Fibroblast of the aortic adventitia (primary cell): ENCODE results near the gene ZNF580. TPM values are rescaled to one million over a fixed set of nuclear protein-coding genes. Genes with fewer than 3 reads are reported as not detected.

ENCODE experiments used
- DNase-seq: peaks from one replicate; pipeline ENCODE4 v3.0.0-alpha.2; 2010; ENCODE audit warnings: low read depth
- H3K4me3 ChIP-seq: 2 replicates; pipeline ENCODE4 v1.5.1; 2011; ENCODE audit warnings: low read depth, mild to moderate bottlenecking, control low read depth, low read length, moderate library complexity
- total RNA-seq: library from RNA; depleted of rRNA; stranded (reverse); fragments of >200 nt; gene quantifications from 2 replicates; pipeline ENCODE4 v1.2.3, GENCODE V29; 2012; ENCODE audit warnings: low replicate concordance
- TF ChIP-seq, protein P1 (sequence below): IDR thresholded peaks from 2 replicates; pipeline ENCODE4 v1.5.1; 2011; ENCODE audit warnings: mild to moderate bottlenecking, low read length, control low read depth, inconsistent platforms; ENCODE audit not compliant: insufficient read depth

ZNF580 gene
- total RNA-seq, 1 donor, result 6.3 TPM

DNA sequence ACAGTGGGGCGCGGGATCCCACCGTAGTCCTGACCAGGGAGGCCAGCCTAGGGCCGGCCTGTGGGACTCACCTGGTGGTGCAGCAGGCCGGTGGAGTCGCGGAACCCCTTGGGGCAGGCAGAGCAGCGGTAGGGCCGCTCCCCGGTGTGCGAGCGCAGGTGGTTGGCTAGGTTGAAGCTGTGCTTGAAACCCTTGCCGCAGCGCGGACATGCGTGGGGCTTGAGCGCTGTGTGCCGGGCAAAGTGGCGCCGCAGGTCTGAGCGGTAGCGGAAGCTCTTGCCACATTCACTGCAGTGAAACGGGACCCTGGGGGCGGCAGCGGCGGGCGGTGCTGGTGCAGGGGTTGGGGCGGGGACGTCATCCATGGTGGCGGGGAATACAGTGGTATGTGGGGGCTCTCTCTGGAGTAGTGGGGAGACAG lies 43.3 kb upstream of the ZNF580 start:
- DNase-seq, result no peak
- no peak overlapping the region for H3K4me3 ChIP-seq
- TF ChIP-seq, protein P1, sequence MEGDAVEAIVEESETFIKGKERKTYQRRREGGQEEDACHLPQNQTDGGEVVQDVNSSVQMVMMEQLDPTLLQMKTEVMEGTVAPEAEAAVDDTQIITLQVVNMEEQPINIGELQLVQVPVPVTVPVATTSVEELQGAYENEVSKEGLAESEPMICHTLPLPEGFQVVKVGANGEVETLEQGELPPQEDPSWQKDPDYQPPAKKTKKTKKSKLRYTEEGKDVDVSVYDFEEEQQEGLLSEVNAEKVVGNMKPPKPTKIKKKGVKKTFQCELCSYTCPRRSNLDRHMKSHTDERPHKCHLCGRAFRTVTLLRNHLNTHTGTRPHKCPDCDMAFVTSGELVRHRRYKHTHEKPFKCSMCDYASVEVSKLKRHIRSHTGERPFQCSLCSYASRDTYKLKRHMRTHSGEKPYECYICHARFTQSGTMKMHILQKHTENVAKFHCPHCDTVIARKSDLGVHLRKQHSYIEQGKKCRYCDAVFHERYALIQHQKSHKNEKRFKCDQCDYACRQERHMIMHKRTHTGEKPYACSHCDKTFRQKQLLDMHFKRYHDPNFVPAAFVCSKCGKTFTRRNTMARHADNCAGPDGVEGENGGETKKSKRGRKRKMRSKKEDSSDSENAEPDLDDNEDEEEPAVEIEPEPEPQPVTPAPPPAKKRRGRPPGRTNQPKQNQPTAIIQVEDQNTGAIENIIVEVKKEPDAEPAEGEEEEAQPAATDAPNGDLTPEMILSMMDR, result no peak

DNA sequence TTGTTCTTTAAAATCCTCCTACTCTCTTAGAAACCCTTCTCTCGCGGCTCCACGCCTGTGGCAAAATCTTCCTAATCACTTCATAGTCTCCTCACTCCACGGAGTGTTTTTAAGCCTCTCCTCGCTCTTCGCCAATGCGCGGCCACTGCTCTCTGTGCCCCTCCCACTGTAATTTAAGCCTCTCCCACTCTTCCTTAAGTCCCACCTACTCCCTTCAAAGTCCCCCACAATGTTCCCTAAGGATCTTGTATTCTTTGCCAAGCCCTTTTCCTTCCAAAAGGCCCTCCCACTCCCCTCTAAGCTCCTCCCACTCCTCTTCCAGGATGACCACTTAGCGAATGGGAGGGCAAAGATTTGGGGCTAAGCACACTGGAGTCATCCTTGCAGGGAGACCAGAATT lies 42.8 kb upstream of the ZNF580 start:
- TF ChIP-seq, protein P1, result no peak
- no peak for DNase-seq
- H3K4me3 ChIP-seq, result no peak overlapping the region

DNA sequence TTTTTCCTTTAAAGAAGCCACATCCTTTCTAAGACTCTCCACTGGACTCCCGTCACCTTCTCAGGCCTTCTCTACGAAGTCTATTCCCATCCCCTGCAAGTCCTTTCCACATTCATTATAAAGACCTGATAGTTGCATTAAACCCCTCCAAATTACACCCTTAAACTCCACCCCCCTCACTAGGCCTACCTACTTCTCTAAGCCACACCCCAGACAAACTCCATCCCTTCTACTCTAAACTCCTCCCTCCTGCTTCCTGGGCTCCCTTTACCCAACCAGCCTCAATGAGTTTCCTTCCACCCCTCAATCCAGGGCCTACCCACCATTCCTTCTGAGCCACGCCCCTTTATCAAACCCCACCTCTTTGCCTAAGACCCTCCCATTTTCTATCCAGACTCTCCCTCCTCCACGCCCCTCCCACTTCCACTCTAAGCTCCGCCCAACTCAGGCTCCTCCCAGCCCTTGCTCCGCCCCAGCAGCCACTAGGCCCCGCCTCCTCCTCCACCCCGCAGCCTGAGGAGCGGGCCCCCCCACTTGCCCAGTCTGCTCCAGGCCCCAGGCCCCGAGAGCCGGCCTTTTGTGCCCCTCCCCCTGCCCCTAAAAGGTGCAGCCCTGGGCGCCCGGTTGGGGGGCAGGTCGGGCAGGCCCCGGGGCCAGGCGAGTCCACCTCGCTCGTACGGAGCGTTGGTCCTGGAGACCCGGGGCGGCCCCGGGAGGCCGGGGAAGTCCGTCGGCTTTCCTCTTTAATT lies 41.9 kb upstream of the ZNF580 start:
- TF ChIP-seq, protein P1, result no peak
- DNase-seq, result peak; percentile 98
- peak overlapping the region; percentile 73 for H3K4me3 ChIP-seq

DNA sequence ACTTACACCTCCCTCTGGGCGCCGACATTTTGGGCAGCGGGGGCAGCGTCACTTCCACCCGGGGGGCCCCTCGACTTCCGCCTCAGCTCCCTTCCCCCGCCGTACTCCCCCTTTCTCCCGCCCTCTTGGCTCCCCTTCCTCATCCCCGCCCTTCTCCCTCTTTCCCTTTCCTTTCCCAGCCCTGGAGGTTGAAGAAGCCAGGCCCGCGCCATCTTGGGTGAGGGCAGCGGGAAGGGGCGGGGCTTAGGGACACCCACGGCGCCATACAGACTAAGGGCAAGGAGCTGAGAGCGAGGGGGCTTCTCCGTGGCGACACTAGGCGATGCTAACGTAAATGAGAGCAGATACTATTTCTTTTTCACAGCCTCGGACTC lies 41.3 kb upstream of the ZNF580 start, which contains the start of gene FIZ1:
TSS of gene FIZ1 (minus strand) at position 50 of the 374 bp plus-strand sequence. CDS start 1,652 bp downstream, outside the sequence.
- TF ChIP-seq, protein P1, result no peak
- peak; percentile 99 for DNase-seq
- H3K4me3 ChIP-seq, result peak within 1 kb of the TSS; percentile 90

DNA sequence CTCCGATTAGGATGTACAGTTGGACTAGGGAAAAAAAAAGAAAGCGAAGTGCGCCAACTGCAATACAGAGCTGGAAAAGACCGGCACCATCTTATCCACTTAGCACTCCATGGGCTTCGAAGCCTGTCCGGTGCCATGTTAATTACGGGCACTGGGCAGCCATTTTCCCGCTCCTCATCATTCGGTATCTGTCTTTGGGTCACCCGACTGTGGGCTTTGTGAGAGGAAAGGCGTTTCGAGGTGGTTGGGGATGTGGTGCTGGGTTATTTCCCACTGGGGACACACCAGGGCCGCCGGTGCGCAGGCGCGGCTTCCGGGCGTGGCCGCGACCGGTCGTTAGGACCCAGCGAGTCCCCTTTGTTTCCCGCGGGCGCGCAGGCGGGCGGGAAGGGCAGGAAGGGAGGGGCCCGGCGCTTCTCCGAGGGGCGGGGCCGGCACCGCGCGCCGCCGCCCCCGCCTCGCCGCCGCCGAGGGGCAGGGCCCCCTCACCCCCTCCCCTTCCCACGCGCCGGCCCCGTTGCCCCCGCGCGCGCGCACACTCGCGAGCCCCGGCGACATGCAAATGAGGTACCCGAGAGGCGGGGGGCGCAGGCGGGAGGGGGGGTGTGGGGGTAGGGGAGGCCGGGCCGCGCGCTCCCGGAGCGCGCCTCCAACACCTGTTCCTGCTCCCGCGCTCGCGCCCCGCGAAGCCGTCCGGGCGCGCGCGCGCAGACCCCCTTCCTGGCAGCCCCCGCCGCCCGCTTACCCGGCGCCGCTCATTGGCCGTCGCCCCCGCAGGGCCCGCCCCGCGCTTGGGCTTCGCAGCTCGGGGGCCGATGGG lies 40.8 kb upstream of the ZNF580 start, which contains the start of gene ZNF524:
TSS of gene ZNF524 (plus strand) at position 447 of the 820 bp plus-strand sequence. CDS start 1,825 bp downstream, outside the sequence.
- TF ChIP-seq, protein P1, result no peak
- peak within 1 kb of the TSS; percentile 90 for H3K4me3 ChIP-seq
- DNase-seq, result peak; percentile 90

DNA sequence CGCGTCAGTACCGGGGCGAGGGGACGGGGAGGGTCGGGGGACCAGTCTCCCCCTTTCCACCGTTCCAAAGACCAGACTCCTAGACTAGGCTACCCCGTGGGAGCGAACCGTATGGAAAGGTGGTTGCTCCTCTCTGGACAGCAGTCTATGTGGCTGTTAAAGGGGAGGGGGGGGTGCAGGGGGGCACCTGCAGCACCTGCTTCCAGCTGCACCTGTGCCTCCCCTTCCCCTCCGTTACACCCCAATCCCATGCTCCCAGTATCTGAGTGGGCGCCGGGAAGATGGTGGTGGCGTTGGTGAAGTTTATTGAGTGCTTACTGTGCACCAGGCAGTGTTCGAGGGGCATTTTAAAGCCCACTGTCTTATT lies 40.2 kb upstream of the ZNF580 start:
- DNase-seq, result no peak
- TF ChIP-seq, protein P1, result no peak
- peak overlapping the region; percentile 90 for H3K4me3 ChIP-seq
